ENCODE results near the gene MAGI2.

Gene MAGI2

GRCh38 chr7:78039790-78040776 lies 1413.4 kb downstream of the MAGI2 start:
- peak; percentile 61 for DNase-seq

GRCh38 chr7:78038465-78039080 lies 1414.9 kb downstream of the MAGI2 start:
- DNase-seq = no peak

GRCh38 chr7:78037603-78038002 lies 1415.9 kb downstream of the MAGI2 start:
- no peak for DNase-seq

GRCh38 chr7:78033410-78033809 lies 1420.1 kb downstream of the MAGI2 start:
- no peak for DNase-seq

GRCh38 chr7:78026492-78026891 lies 1427.0 kb downstream of the MAGI2 start:
- no peak for DNase-seq

GRCh38 chr7:78024591-78024990 lies 1428.9 kb downstream of the MAGI2 start:
- DNase-seq = no peak

- DNase-seq = no peak
Observed at GRCh38 chr7:78023191-78023590, 1430.3 kb downstream of the MAGI2 start.

- no peak for DNase-seq
Observed at GRCh38 chr7:78022165-78022564, 1431.3 kb downstream of the MAGI2 start.

GRCh38 chr7:78020874-78021249 lies 1432.6 kb downstream of the MAGI2 start:
- no peak for DNase-seq

GRCh38 chr7:78020136-78020873 lies 1433.2 kb downstream of the MAGI2 start:
- DNase-seq = no peak

- peak; percentile 55 for DNase-seq
Observed at GRCh38 chr7:78019447-78020135, 1433.9 kb downstream of the MAGI2 start.

GRCh38 chr7:78018641-78019446 lies 1434.6 kb downstream of the MAGI2 start:
- no peak for DNase-seq

- DNase-seq = no peak
Observed at GRCh38 chr7:78017591-78018100, 1435.8 kb downstream of the MAGI2 start.

GRCh38 chr7:78015574-78016260 lies 1437.8 kb downstream of the MAGI2 start:
- no peak for DNase-seq

- DNase-seq = no peak
Observed at GRCh38 chr7:78014401-78014800, 1439.1 kb downstream of the MAGI2 start.

- no peak for DNase-seq
Observed at GRCh38 chr7:78013386-78013785, 1440.1 kb downstream of the MAGI2 start.

- DNase-seq = no peak
Observed at GRCh38 chr7:78011642-78012041, 1441.8 kb downstream of the MAGI2 start.

GRCh38 chr7:78007231-78007630 lies 1446.2 kb downstream of the MAGI2 start:
- DNase-seq = no peak

GRCh38 chr7:78006063-78006755 lies 1447.3 kb downstream of the MAGI2 start:
- DNase-seq = no peak

- DNase-seq = no peak
Observed at GRCh38 chr7:78002715-78003114, 1450.8 kb downstream of the MAGI2 start.

Data from activated T-cell treated with anti-CD3 and anti-CD28 coated beads, Interleukin-2, amount 50 U/mL, for 1 hour (primary cell).